Non-pigmented ciliary epithelial cell (primary cell): ENCODE data around the gene GAS5.
"Not testable (repeated sequence)": the region's sequence is repeated elsewhere in the genome, so short reads cannot be mapped to it uniquely, and the experiment has no call there.

Experiments used
- DNase-seq: peaks from one replicate; pipeline ENCODE4 v3.0.0-alpha.2; 2010; ENCODE audit warnings: low read depth

GAS5 gene

GRCh38 chr1:173867753-173868265, at the start of gene GAS5:
Gene GAS5 (minus strand): TSS chr1:173867989.
- DNase-seq, result peak; percentile 99

DNA sequence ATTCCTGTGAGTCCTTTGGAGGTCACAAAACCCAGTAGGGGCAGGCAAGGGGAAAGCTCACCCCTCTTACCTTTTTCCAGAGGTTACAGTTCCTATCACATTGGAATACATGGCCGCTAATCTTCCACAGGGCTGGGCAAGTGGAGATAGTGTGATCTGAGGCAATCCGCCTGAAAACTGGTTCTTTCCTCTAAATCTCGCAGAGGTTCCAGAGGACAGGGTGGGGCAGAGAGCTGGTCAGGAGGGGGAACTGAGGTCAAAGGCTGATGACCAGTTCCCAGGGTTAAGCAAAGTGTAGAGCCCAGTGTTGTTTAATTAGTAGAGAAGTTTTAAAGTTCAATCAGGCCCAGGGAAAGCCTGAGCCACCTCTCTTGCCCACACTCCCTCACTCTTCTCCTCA, 49.4 kb upstream of the GAS5 start, which contains the start of gene SERPINC1:
TSS of gene SERPINC1 (minus strand) at position 179 of the 400 bp plus-strand sequence. CDS start at position 111, 68 bp downstream.
- DNase-seq, result no peak

GRCh38 chr1:173916667-173917066, 48.9 kb upstream of the GAS5 start:
- DNase-seq, result no peak

- DNase-seq, result no peak
These were observed 47.8 kb upstream of the GAS5 start for GRCh38 chr1:173915596-173915995.

DNA sequence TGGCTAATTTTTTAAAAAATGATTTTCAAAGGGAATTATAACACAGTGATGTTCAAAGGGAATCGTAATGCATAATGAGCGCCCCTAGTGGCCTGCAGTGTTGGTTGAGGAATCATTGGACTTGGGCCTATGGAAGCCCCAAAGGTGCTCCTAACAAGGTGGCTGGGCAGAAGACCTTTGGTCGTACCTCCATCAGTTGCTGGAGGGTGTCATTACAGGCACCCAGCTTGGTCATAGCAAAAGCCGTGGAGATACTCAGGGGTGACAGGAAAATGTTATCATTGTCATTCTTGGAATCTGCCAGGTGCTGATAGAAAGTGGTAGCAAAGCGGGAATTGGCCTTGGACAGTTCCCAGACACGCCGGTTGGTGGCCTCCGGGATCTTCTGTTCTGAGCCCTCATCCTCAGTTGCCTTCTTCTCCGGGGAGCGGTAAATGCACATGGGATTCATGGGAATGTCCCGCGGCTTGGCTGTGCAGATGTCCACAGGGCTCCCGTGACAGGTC, 46.6 kb upstream of the GAS5 start:
- peak; percentile 1 for DNase-seq

DNA sequence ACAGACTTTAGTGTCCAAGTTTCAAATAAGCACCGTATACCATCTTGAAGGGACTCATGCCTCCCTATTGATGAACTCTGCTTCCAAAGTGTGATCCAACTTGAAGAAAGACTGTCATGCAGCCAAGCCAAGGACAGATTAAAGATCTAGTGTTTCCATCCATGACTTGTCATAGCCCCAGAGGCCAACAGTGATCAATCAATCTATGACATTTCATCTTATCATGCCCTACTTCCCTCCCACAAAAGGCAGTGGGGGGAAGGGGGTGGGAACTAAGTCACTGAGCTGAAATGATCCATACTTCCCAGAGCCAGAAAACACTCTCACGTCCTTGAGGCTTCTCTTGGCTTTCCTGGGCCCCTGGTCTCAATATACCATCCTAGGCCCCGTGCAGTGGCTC, 45.3 kb upstream of the GAS5 start:
- no peak for DNase-seq

- no peak for DNase-seq
These were observed 36.2 kb upstream of the GAS5 start for GRCh38 chr1:173903827-173904531.

- DNase-seq, result no peak
These were observed 33.2 kb upstream of the GAS5 start for GRCh38 chr1:173900992-173901391.

GRCh38 chr1:173900427-173900826, 32.6 kb upstream of the GAS5 start:
- DNase-seq, result no peak

DNA sequence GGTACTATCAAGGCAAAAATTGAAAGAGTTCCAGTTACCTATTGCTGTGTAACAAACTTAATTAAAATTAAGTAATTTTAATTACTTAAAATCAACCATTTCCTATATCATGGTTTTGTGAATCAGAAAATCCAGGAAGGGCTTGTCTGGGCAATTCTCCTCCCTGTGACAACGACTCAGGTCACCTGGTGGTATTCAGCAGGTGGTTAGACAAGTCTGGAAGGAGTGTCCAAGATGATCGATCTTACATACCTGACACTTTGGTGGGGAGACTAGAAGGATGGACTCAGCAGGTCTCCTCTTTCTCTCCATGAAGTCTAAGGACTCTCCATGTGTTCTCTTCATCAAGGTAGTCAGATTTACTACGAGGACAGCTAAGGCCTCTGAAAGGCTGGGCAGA, 26.4 kb upstream of the GAS5 start:
- DNase-seq, result no peak

- no peak for DNase-seq
These were observed 25.8 kb upstream of the GAS5 start for GRCh38 chr1:173893611-173894010.

DNA sequence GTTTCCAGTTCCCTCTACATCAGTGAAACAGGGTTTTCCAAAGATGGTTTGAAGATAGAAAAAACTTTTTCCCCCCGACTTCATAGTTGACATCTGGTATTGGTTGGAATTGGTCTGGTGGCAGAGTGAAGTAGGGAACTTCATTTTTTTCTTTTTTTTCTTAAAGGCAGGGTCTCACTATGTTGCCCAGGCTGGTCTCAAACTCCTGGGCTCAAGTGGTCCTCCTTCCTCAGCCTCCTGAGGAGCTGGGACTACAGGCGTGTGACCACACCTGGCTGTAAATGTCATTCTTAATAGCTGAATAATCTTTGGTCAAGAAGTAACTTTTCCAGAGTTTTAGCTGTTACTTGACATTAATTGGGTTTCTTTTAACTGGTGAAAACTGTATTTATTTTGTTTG, 22.1 kb upstream of the GAS5 start:
- DNase-seq, result no peak

DNA sequence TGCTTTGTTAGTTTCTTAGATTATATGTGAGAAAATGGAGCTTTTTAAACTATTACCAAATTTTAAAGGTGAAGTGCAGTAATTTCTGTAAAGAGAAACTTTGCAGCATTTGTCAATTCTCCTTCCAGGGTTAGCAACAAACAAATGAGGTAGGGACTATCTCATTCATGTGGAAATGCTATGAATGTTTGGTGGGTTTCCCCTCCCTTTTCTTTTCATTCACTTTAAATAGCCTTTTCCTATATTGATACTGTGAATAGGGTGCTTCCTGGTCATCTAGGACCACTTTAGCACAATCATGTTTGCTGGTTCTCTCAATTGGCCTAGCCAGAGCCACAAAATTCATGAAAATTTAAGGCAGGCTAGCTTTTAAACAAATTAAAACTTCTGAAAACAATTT, 21.0 kb upstream of the GAS5 start:
- no peak for DNase-seq

DNA sequence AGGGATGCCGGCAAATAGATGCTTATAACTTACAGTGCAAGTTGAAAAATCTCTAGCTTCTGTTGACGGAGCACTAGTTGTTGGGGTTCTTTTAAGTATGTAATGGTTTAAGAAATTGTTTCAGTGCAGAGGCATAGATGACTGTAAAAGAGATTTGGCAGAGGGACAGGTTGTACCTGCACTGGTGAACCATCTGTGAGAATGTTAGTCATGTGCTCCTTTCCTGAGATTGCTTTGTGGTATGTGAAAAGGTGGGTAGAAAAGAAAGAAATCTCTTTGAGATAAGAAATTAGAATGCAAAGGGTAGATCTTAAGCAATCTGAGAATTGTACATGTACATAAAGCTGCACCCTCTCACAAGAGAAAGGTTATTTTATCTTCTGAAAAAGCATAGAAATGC, 19.8 kb upstream of the GAS5 start:
- no peak for DNase-seq

DNA sequence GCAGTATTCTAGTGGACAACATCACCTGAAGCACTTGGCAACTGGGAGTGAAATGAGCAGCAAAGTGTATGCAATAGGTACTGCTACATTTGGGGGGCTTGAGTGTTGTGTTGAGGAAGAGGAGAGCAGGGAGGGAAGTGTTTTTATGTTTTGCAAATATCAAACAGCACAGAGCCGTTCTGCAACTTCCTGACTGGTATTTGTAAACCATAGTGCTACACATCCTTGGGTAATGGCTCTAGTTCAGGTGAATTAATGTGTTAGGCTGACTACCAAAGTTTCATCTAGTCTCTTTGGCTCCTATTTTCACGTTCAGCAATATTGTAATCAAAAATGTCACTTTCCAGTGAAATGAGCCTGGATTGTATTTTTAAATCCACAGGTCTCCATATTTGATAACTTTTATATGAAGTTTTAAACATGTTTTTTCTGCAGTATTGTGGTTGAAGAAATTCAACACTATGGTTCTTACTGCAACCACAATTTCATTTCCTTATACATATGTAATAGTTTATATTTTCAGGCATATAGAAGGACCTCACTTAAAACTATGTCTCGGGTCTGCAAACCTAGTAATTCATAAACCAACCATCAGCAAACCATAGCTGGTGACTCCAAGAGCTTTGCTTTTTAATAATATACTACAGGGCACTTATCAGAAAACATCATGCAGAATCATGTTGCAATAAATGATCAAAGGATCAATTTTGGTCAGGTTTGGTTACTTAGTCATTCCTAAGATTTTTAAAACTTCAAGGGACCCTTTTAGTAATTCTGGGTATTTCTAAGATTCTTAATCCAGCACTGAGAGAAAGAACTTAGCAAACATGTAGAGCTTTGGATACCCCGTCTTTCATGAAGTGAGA, 19.2 kb upstream of the GAS5 start:
- DNase-seq, result no peak

GRCh38 chr1:173884701-173885100, 16.9 kb upstream of the GAS5 start:
- DNase-seq, result no peak

DNA sequence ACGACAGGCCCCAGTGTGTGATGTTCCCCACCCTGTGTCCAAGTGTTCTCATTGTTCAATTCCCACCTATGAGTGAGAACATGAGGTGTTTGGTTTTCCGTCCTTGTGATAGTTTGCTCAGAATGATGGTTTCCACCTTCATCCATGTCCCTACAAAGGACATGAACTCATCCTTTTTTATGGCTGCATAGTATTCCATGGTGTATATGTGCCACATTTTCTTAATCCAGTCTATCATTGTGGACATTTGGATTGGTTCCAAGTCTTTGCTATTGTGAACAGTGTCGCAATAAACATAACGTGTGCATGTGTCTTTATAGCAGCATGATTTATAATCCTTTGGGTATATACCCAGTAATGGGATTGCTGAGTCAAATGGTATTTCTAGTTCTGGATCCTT, 13.3 kb upstream of the GAS5 start:
- DNase-seq, result not testable (repeated sequence)

DNA sequence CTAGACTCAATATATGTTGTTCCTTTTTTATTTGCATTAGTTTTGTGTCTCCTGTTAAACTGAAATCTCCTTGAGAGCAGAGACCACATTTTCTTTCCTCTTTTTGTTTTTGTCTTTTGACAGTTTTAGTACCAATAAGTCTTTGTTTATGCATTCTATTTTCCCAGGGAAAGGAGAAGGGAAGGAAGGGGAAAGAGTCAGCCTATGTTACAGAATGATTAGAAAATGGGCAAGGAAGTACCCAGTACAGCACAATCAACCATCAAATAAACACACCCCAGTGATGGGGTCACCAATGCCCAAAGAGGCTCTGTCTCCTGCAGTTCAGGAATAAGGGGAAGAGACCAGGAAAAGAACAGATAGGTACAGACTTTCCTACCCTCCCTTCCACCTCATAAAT, 10.5 kb upstream of the GAS5 start:
- no peak for DNase-seq

DNA sequence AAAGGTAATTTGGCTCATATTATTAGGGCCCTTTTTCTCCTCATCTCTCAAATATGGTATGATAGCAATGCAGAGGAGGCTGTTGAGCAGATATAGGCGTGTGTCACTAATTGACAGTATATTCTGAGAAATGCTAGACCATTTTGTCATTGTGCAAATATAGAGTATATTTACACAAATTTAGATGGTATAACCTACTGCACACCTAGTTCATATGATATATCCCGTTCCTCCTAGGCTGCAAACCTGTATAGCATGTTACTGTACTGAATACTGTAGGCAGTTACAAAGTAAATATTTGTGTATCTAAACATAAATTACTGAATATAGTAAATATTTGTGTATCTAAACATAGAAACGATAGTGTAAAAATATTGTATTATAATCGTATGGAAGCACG, 8.9 kb upstream of the GAS5 start:
- no peak for DNase-seq

DNA sequence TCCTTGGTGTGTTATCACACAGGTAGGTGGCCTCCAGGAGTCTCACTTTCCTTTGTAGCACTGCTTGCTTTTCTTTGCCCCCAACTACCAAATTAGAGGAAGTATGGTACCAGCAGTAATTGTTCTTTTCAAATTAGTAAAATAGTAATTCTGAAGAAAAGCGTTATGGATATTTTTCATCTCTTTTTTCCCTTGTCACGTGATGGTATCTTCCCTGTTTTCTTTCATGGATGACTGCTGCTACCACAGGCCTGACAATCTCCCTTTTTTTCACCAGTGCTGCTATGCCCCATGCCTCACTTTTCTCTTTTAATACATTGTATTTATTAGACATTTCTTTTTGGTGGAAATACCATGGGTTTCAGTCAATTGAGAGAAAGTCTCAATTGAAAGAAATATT, 3.7 kb upstream of the GAS5 start:
- no peak for DNase-seq

- no peak for DNase-seq
These were observed 3.3 kb upstream of the GAS5 start for GRCh38 chr1:173871091-173871490.

GRCh38 chr1:173870252-173871075, 2.7 kb upstream of the GAS5 start:
- no peak for DNase-seq
